Embryonic facial prominence (tissue), 1 donor: ENCODE measurements around the gene MOCOS.
"Not testable (repeated sequence)": the region's sequence is repeated elsewhere in the genome, so short reads cannot be mapped to it uniquely, and the experiment has no call there.

Source experiments
- DNase-seq: peaks from one replicate; pipeline ENCODE4 v3.0.0-alpha.2; 2016; ENCODE audit errors: extremely low spot score

Gene MOCOS

GRCh38 chr18:36200354-36200771 is 13.1 kb downstream of the MOCOS start:
- no peak for DNase-seq

DNA sequence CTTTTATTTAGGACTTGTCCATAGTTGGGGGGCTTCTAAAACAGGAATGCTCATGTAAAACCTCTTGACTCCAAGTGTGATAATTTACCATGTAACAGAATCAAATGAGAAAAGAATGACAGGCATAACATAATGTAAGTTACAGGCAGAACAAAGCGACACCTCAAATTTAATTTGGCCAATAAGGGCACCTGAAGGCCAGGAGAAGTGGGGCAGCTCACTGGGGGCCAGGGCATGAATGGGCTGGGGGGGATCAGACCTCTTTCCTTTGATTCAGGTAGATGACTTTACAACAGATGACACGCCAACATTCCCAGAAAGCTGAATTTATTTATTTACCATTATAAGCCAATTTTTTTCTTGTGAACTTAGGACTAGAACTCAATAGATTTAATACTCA is 14.5 kb downstream of the MOCOS start:
- no peak for DNase-seq

DNA sequence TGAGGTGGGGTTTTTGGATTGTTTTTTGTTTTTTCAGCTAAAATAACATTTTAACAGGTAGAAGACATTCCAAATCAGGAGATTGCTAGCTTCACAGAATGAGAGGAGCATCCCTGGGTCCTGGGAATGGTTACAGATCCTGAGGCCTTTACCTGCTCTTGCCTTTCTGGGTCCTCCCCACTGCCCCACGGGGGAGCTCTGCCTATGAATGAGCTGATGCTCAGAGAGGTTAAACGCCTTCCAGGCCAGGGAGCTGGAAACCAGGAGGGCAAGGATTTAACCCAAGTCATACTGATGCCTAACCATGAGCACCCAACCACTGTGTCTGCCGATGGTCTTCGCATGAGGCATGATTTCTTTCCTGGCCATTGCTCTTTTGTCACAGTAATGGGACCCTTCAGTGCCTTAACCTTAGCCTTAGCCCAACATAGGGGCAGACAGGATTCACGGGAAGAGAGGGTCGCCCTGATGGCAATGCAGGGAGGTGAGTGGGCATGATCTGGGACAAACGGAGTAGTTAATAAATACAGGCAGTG is 16.1 kb downstream of the MOCOS start:
- DNase-seq = no peak

DNA sequence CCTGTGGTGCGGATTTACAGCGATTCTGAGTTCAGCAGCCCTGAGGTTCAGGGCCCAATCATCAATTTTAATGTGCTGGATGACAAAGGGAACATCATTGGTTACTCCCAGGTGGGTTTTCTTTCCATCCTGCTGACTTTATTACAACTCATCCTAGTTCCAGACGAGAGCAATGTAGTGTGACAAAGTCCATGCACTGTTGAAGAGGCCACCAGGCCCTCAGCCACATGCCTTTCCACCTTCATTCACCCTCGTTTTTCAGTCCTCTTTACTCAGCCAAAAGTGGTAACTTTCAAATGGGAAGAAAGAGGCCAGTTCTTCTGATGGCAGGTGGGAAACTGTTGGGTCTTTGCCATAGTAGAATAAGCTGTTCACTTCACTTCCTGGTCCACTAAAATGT is 17.9 kb downstream of the MOCOS start:
- DNase-seq = no peak

DNA sequence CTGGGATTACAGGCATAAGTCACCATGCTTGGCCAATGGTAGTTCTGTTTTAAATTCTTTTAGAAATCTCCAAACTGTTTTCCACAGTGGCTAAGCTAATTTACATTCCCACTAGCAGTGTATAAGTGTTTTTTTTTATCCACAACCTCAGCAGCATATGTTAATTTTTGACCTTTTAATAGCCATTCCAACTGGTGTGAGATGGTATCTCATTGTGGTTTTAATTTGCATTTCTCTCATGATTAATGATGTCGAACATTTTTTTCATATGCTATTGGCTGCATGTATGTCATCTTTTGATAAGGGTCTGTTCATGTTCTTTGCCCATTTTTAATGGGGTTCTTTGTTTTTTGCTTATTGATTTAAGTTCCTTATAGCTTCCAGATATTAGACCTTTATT is 20.0 kb downstream of the MOCOS start:
- DNase-seq = no peak

DNA sequence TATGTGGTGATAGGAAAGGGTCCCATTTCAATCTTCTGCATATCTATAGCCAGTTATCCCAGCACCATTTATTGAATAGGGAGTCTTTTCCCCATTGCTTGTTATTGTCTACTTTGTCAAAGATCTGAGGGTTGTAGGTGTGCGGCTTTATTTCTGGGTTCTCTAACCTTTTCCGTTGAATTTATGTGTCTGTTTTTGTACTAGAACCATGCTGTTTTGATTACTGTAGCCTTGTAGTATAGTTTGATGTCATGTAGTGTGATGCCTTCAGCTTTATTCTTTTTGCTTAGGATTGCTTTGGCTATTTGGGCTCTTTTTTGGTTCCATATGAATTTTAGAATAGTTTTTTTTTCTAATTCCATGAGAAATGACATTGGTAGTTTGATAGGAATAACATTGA is 20.7 kb downstream of the MOCOS start:
- DNase-seq = not testable (repeated sequence)

DNA sequence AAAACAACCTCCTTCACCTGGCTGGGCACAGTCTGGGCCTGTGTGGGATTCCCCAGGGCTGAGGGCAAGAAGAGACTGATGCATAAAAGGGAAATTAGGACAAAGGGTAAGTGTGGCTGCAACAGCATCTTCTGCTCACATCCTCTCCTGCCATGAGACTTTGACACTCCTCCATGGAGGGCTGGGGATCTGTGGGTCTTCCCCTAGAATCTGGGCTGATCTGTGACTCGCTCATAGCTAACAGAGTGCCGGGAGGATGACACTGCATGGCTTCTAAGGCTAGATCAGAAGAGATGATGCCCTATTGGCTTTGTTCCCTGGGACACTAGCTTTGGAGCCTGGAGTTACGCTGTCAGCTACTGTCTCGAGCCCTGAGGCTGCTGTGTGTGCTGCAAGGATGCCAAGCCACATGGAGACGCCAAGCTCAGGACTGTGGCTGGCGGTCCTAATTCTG is 24.3 kb downstream of the MOCOS start:
- no peak for DNase-seq

DNA sequence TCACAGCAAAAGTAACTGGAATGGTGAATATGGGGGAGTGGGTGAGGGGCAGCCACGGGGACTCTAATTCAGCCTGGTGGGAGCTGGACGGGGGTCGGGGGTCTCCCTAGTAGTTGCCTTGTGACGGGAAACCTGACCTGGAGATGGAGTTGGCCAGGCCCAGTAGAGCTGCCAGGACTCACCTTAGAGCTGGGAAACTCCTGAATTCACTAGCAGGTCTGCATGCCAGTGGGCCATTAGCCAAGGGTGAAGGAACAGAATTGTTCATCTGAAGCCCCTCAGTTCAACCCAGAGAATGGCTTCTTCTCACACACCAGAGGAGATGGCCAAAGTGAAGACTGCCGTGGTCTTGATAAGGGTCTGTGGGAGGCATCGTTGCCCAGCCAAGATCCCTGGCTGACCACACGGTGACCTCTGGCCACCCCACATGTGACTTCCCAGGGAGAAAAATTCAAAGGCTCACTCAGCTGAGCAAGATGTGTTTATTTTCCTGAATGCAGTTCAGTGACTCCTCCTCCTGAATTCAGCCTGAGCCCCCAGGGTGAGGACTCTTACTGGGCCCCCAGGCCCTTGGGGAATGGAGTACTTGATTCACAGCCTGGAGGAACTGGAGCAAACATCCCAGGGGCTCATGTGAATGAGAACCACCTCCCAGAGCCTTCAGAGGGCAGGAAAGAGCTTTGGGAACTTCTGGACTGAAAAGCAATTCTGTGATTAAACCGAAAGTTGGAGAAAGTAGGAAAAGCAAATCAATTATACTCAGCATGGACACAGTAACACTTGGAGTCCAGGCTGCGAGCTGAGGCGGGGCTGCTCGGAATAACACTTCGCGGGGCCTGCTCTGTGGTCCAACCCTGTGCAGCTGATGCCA is 25.2 kb downstream of the MOCOS start:
- DNase-seq = no peak

DNA sequence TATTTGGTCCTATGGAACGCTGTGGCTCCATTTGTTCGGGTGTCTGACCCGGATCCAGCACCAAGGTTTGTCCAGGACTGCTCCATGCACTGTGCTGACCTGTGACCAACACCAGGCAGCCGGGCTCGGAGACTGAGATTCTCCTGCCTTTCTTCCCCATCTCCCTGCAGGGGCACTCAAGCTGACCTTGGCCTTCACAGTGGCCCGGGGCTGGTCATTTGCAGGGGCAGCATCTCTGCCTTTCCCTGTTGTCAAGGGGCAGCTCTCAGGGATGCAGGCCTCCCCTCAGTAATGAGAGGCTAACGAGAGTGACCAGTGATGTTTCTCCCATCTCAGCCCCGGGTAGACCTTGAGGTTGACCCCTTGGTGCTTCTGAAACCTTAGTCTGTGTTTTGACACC is 27.5 kb downstream of the MOCOS start:
- no peak for DNase-seq

- no peak for DNase-seq
Observed at GRCh38 chr18:36215577-36215976, 28.3 kb downstream of the MOCOS start.

DNA sequence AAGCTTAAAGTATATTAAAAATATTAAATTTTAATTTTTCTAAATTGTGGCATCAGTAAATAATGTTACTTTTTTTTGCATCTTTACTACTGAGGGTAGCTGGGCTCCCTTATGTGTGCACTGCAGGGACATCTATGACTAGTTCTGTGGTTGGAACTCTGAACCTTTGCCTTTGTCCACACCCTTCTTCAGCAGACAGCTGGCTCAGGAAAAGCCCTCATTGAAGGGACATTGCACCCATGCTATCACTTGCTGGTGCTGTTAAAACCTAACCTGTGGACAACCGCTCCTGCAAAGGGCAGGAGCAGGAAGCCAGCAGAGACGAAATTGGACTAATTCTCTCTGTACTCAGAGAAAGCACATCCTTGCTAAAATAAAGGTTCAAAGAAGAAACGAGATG is 30.1 kb downstream of the MOCOS start:
- no peak for DNase-seq

- DNase-seq = no peak
Observed at GRCh38 chr18:36229188-36229587, 41.9 kb downstream of the MOCOS start.

GRCh38 chr18:36240510-36240909 is 53.2 kb downstream of the MOCOS start:
- DNase-seq = not testable (repeated sequence)

GRCh38 chr18:36241831-36242230 is 54.5 kb downstream of the MOCOS start:
- no peak for DNase-seq

- no peak for DNase-seq
Observed at GRCh38 chr18:36247036-36247435, 59.7 kb downstream of the MOCOS start.

DNA sequence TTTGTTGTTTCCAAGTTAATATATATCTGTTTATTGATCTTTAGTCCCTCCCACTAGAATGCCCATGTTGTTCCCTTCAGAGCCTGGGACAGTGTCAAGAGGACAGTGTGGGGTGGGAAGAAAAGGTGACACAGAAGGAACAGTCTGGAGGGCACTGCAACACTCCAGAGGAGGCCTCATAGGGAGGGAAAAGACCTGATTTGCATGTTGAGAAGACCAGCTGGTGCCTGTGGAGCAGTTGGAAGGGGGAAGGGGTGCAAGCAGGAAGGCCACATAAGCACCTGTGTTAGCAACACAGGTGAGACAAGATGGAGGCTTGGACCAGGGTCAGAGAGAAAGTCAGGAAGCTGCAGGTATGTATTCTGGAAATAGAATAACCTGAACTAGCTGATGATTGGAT is 62.1 kb downstream of the MOCOS start:
- DNase-seq = no peak

DNA sequence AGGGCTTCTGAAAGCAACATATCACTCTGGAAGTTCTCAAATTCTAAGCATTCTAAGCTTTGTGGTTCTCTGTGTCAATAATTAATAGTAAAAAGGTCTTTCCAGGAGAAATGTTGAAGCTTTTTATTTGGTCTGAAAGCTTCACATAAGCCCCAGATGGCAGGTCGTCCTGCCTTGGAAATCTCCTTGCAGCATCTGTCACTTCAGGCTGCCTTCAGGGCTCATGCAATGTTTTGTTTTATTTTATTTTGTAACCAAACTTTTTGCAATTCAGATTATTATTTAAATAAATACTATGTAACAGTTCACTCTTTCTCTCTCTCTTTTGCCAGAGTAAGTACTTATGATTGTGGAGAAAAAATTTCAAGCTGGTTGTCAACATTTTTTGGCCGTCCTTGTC is 63.5 kb downstream of the MOCOS start:
- DNase-seq = no peak

DNA sequence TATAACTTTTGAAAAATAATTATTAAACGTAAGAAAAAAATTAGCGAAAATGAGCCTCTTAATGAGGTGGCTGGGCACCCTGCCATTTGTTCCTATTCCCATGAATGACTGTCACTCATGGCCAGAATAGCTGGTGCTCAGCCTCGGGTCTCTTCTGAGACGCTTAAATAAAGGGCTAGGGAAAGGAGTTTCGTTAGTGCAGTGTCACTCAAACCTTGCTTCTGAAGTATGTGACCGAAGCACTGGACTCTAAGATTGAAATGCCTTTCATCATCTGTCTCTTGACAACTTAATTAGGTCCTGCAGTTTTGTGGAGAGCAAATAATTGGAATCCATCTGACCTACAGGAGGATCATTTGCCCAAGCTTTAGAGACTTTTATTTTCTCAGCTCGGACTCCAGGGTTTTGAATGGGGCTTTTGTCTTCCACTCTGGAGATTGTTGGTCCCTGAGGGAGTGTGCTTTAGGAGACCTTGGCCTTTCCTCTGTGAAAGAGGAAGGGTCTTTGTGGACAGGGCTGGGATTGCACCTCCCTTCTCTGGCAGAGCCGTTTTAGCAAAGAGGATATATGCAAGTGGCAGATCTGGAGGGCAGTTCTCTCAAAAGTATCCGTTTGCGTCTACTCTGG is 67.9 kb downstream of the MOCOS start:
- no peak for DNase-seq

DNA sequence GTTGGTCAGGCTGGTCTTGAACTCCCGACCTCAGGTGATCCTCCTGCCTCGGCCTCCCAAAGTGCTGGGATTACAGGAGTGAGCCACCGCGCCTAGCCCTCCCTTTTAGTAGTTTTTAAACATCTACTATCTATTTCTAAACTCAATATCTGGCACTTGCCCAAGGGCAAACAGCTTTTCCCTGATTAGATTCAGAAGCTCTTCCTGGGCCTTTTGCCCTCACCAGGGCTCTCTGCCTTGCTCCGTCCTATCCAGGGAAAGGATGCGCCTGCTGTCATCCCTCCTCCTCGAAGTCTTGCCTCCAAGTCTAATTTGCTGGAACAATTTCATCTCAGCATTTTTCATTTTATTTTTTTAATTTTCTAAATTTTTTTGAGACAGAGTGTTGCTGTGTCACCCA is 68.8 kb downstream of the MOCOS start:
- no peak for DNase-seq

GRCh38 chr18:36262971-36263370 is 75.7 kb downstream of the MOCOS start:
- DNase-seq = no peak

DNA sequence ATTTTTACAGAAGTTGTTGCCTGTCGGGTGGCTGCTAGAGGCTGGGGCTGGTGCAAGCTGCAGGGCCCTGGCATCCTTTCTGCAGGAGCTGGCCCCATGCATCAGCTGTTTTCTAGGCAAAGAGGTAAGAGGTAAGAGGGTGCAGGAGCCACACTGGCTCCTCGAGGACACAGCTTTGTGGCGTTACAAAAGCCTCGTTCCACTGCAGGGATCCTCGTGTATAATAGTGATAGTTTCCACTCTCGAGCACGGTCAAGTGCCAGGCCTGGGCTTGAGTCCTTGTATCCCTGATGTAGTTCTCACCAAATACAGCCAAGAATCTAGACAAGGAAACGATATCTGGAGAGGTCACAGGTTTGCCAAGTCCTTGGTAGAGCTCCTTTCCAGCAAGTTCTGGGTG is 77.0 kb downstream of the MOCOS start:
- DNase-seq = no peak

- no peak for DNase-seq
Observed at GRCh38 chr18:36265015-36265414, 77.7 kb downstream of the MOCOS start.

DNA sequence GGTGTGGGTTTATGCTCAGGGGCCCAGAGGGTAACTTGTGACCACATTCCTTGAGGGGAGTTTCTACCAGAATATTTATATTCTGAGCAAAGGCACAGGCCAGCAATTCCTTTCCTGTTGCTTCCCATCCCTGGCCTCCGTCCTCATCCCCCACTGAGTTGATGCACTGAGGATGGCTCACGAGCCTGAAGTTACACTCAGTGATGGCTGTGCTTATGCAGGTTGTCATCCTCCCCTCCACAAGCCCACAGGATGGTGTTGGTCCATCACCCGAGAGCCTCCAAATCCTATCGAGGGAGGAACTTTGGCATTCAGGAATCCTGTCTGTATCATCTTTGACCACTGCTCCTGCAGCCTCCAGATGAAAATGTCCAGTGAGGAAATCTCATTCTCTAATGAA is 81.9 kb downstream of the MOCOS start:
- DNase-seq = no peak
